Skeletal muscle tissue (tissue), 4 donors: Measurements from ENCODE around the gene PBX3. TPM values are rescaled to one million over a fixed set of nuclear protein-coding genes. Genes with fewer than 3 reads are reported as not detected.

ENCODE experiments used
- H3K27ac ChIP-seq: one replicate; pipeline ENCODE4 v1.7.0; 2013; ENCODE audit warnings: mild to moderate bottlenecking, low read depth, low read length, inconsistent platforms
- H3K27me3 ChIP-seq, 3 donors: one replicate each; pipeline ENCODE4 v1.7.0; 2013; ENCODE audit warnings: low read length in 3 of 3; ENCODE audit not compliant: control insufficient read depth in 3 of 3, insufficient read depth in 3 of 3
- H3K36me3 ChIP-seq, 3 donors: one replicate each; pipeline ENCODE4 v1.7.0; 2013; ENCODE audit warnings: low read length in 3 of 3; ENCODE audit not compliant: control insufficient read depth in 3 of 3, insufficient read depth in 3 of 3
- H3K4me1 ChIP-seq, 3 donors: one replicate each; pipeline ENCODE4 v1.7.0; 2013; ENCODE audit warnings: low read length in 3 of 3, mild to moderate bottlenecking in 3 of 3; ENCODE audit not compliant: control insufficient read depth in 3 of 3, insufficient read depth in 3 of 3
- H3K4me3 ChIP-seq, 3 donors: one replicate each; pipeline ENCODE4 v1.7.0; 2013; ENCODE audit warnings: low read length in 3 of 3
- H3K9ac ChIP-seq, 3 donors: one replicate each; pipeline ENCODE4 v1.7.0; 2013; ENCODE audit warnings: low read length in 3 of 3, mild to moderate bottlenecking in 3 of 3, moderate library complexity in 2 of 3, low read depth in 1 of 3
- H3K9me3 ChIP-seq, 3 donors: one replicate each; pipeline ENCODE4 v1.7.0; 2013; ENCODE audit warnings: low read length in 3 of 3; ENCODE audit not compliant: control insufficient read depth in 3 of 3
- total RNA-seq: library from RNA; depleted of rRNA; stranded (reverse); fragments of >200 nt; gene quantifications from one replicate; pipeline ENCODE4 v1.2.3, GENCODE V29; 2014
- donor health status: Osteomylitis.

The PBX3 gene
- total RNA-seq, 1 donor from 2014 or later: 14.1 TPM

- no peak overlapping the region for H3K9ac ChIP-seq
- H3K4me3 ChIP-seq: no peak overlapping the region
- H3K27ac ChIP-seq: no peak overlapping the region
- no peaks in the 10 kb centered on the region for H3K36me3 ChIP-seq
- no peaks in the 10 kb centered on the region for H3K27me3 ChIP-seq
- H3K4me1 ChIP-seq: no peaks in the 10 kb centered on the region
- no peaks in the 10 kb centered on the region for H3K9me3 ChIP-seq
Measured at GRCh38 chr9:125970340-125970739, 223.2 kb downstream of the PBX3 start.

GRCh38 chr9:125971050-125971449, 223.9 kb downstream of the PBX3 start:
- Histone ChIP-seq H3K4me3 (no peak overlapping the region), H3K36me3 (no peaks in the 10 kb centered on the region), H3K9ac (no peak overlapping the region), H3K9me3 (no peaks in the 10 kb centered on the region), H3K27me3 (no peaks in the 10 kb centered on the region), H3K4me1 (no peaks in the 10 kb centered on the region), H3K27ac (no peak overlapping the region)

- Histone ChIP-seq H3K9ac (no peak overlapping the region), H3K27me3 (no peaks in the 10 kb centered on the region), H3K4me1 (no peaks in the 10 kb centered on the region), H3K9me3 (no peaks in the 10 kb centered on the region), H3K36me3 (no peaks in the 10 kb centered on the region), H3K4me3 (no peak overlapping the region), H3K27ac (no peak overlapping the region)
Measured at GRCh38 chr9:125972012-125972729, 225.0 kb downstream of the PBX3 start.

- Histone ChIP-seq H3K27me3 (no peaks in the 10 kb centered on the region), H3K4me1 (no peaks in the 10 kb centered on the region), H3K27ac (no peak overlapping the region), H3K9ac (no peak overlapping the region), H3K36me3 (no peaks in the 10 kb centered on the region), H3K4me3 (no peak overlapping the region), H3K9me3 (no peaks in the 10 kb centered on the region)
Measured at GRCh38 chr9:125973547-125973946, 226.4 kb downstream of the PBX3 start.

- no peaks in the 10 kb centered on the region for H3K27me3 ChIP-seq
- no peak overlapping the region for H3K9ac ChIP-seq
- H3K36me3 ChIP-seq: no peaks in the 10 kb centered on the region
- no peaks in the 10 kb centered on the region for H3K4me1 ChIP-seq
- H3K27ac ChIP-seq: no peak overlapping the region
- H3K4me3 ChIP-seq: no peak overlapping the region
- H3K9me3 ChIP-seq: peaks cover 0 to 5% (median 0%) of the 10 kb centered on the region in 3 donors
Measured at GRCh38 chr9:125974705-125975104, 227.5 kb downstream of the PBX3 start.

GRCh38 chr9:125977223-125977622, 230.1 kb downstream of the PBX3 start:
- Histone ChIP-seq H3K4me3 (no peak overlapping the region), H3K4me1 (no peaks in the 10 kb centered on the region), H3K9ac (no peak overlapping the region), H3K27me3 (no peaks in the 10 kb centered on the region), H3K27ac (no peak overlapping the region), H3K36me3 (no peaks in the 10 kb centered on the region), H3K9me3 (peaks cover 0 to 5% (median 0%) of the 10 kb centered on the region in 3 donors)

- H3K27me3 ChIP-seq: peaks cover 0 to 12% (median 0%) of the 10 kb centered on the region in 3 donors
- H3K9ac ChIP-seq: no peak overlapping the region
- no peaks in the 10 kb centered on the region for H3K4me1 ChIP-seq
- peaks cover 0 to 5% (median 0%) of the 10 kb centered on the region in 3 donors for H3K9me3 ChIP-seq
- H3K36me3 ChIP-seq: no peaks in the 10 kb centered on the region
- no peak overlapping the region for H3K27ac ChIP-seq
- H3K4me3 ChIP-seq: no peak overlapping the region
Measured at GRCh38 chr9:125979383-125979782, 232.2 kb downstream of the PBX3 start.

- Histone ChIP-seq H3K27me3 (peaks cover 0 to 12% (median 0%) of the 10 kb centered on the region in 3 donors), H3K36me3 (no peaks in the 10 kb centered on the region), H3K9me3 (peaks cover 0 to 5% (median 0%) of the 10 kb centered on the region in 3 donors), H3K4me3 (no peak overlapping the region), H3K27ac (no peak overlapping the region), H3K9ac (no peak overlapping the region), H3K4me1 (no peaks in the 10 kb centered on the region)
Measured at GRCh38 chr9:125982798-125983406, 235.7 kb downstream of the PBX3 start.

- Histone ChIP-seq H3K9ac (no peak overlapping the region), H3K27ac (no peak overlapping the region), H3K9me3 (peaks cover 0 to 5% (median 0%) of the 10 kb centered on the region in 3 donors), H3K27me3 (peaks cover 0 to 12% (median 0%) of the 10 kb centered on the region in 3 donors), H3K4me1 (no peaks in the 10 kb centered on the region), H3K36me3 (no peaks in the 10 kb centered on the region), H3K4me3 (no peak overlapping the region)
Measured at GRCh38 chr9:125983681-125984080, 236.5 kb downstream of the PBX3 start.

- H3K27me3 ChIP-seq: peaks cover 0 to 12% (median 0%) of the 10 kb centered on the region in 3 donors
- no peaks in the 10 kb centered on the region for H3K36me3 ChIP-seq
- H3K9ac ChIP-seq: no peak overlapping the region
- no peak overlapping the region for H3K27ac ChIP-seq
- H3K4me3 ChIP-seq: no peak overlapping the region
- H3K9me3 ChIP-seq: peaks cover 0 to 3% (median 0%) of the 10 kb centered on the region in 3 donors
- H3K4me1 ChIP-seq: no peaks in the 10 kb centered on the region
Measured at GRCh38 chr9:125984461-125984860, 237.3 kb downstream of the PBX3 start.
